Right forelimb (tissue), 1 donor: ENCODE data around the gene COL23A1.
A peak's percentile ranks its signal among the peaks of the same experiment; 100 is the strongest.
"Not testable (repeated sequence)": the region's sequence is repeated elsewhere in the genome, so short reads cannot be mapped to it uniquely, and the experiment has no call there.

Source experiments
- DNase-seq: peaks from one replicate; pipeline ENCODE4 v3.0.0-alpha.2; 2018

COL23A1 gene

DNA sequence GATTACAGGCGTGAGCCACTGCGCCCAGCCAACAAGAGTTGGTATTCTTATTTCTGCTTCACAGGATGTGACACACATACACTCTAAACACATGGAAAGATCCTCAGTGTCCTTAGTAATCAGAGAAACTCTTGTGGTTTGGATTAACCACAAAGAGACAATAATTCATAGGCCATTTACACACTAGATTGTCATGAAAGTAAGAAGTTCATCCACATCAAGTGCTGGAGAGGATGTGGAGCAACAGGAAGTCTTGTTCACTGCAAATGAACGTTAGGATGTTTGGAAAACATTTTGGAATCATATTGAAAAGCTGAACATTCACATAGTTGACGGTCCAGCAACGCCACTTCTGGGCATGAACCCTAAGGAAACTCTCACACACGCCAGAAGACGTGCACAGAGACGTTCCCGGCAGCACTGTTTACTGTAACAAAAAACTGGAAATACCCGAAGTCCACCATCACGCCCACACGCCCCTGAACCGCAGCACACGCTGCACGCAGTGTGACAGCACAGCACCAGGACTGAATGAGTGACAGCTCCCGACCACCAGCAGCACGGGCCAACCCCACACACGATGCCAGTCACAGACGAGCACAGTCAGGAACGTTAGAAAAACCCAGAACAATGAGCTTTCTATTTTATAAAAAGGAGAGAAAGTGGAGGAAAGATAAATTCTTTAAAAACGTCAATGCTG lies 87.6 kb downstream of the COL23A1 start:
- DNase-seq: no peak

DNA sequence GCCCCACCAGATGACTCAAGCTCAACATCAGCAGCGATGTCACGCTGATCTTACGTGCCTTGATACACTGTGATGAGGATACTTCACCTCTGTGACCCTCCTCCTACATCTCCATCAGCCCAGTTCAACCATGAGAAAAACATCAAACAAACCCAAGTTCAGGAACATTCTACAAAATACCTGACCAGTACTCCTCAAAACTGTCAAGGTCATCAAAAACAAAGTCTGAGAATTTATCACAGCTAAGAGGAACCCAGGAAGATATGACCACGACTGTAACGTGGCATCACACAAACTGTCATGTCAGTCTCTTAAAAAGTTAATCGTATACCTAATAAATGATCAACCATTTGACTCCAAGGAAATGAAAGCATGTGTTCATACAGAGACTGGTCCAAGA lies 90.8 kb downstream of the COL23A1 start:
- no peak for DNase-seq

DNA sequence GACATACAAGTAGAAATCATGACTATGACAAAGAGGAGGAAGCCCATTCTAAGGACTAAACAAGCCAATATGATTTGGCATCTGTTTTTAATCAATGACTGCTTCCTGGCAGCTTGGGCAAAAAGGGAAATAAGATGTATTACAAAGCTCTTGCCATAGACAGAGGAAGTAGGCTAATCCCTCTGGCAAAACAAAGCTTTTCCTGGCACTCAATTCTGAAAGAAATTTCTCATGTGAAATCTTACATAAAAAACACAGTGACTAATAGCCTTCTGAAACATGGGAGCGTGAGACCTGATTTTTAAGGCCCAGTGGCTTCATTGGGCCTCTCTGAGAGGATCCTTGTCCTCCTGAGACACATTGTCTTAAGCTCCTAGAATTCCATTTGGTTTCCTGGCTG lies 93.6 kb downstream of the COL23A1 start:
- DNase-seq: no peak

DNA sequence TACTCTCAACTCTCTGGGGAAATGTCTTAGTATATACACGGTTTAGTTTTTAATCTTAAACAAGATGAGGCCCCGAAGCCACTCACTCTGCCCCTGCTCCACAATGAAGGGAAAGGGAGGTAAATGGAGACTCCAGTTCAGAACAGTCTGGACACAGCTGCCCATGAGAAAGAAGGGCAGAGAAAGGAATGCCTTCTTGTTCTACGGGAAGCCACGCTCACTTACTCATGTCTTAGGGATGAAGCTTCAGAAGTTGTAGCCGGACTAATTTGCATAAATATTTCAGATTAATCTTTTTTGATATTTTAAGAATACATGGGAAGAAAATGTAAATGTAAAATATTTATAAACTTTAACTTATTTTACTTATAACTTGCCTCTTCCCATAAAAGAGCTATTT lies 94.0 kb downstream of the COL23A1 start:
- no peak for DNase-seq

DNA sequence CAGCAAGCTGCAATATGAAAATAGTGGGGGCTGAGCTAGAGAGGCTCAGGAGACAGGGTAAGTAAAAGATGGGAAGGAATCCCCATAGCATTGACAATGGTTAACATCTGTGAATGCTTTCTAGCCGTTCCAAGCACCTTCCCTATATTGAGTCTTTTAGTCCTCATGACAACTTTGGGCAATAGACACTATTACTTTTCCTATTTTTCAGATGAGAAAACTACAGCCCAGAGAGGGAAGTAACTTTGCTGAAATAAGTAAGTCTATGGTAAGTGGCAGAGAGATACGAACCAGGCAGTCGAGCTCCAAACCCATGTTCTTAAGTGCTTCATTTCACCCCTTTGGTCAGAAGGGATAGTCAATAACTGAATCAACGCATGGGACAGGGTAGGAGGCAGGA lies 94.5 kb downstream of the COL23A1 start:
- no peak for DNase-seq

DNA sequence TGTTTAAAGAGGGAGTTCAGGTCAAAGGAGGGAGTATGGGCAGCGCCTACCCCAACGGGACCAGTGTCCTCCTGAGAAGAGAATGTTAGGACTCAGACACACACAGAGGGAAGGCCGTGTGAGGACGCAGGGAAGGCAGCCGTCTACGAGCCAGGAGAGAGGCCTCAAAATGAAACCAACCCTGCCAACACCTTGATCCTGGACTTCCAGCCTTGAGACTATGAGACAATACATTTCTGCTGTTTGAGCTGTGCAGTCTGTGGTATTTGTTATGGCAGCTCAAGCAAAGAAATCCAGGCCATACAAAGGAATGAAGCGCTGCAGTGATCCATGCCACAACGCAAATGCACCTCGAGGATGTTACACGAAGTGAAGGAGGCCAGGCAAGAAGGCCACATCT lies 97.9 kb downstream of the COL23A1 start:
- DNase-seq: no peak

DNA sequence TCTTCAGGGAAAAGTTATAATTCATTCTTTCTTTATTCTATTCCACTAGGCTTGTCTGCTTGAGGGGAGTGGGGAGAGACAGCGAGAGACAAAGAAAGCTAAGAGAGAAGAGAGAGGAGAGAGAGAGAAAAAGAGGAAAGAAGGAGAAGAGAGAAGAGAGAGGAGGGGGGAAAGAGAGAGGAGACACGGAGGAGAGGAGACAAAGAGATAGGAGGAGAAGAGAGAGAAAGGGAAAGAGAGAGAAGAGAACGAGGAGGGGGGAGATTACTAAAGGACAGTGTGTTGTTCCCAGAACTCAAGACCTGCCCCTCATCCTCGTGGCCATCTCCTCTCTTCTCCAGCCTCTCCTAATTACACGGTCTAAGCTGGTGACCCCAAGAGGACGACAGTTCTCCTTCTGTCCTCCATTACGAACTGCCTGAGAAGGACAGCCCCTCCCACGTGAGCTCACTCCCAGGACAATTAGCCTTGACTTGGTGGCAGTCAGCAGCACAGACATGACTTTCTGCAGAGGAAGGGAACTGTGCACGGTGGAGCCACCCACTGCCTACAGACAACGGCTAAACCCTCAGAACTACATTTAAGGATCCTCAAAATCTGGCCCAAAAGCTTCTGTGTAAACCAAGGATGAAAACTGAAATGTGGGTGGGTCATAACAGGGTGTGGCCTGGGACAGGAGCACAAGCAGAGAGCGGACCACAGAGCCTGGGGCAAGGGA lies 99.1 kb downstream of the COL23A1 start:
- no peak for DNase-seq

DNA sequence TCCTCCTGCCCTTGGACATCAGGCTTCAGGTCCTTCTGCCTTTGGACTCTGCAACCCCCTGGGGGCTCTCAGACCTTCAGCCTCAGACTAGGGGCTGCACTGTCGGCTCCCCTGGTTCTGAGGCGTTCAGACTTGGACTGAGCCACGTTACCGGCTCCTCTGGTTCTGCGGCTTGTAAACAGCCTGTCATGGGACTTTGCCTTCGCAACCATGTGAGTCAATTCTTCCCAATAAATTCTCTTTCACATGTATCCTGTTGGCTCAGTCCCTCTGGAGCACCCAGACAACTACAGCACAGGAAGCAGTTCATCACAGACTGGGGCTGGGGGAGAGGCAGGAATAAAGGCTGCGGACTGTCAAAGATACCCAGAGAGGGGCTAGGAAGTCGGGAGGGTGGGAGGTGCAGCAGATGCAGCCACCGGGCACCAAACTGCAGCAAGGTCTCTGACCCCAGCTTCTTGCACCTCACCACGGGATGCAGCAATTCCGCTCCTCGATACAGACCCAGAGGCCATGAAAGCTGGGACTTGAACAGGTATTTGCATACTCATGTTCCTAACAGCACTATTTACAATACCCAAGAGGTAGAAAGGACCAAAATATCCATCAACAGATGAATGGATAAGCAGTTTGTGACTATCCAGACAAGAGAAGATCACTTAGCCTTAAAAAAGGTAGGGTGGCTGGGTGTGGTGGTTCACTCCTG lies 100.8 kb downstream of the COL23A1 start:
- DNase-seq: no peak

DNA sequence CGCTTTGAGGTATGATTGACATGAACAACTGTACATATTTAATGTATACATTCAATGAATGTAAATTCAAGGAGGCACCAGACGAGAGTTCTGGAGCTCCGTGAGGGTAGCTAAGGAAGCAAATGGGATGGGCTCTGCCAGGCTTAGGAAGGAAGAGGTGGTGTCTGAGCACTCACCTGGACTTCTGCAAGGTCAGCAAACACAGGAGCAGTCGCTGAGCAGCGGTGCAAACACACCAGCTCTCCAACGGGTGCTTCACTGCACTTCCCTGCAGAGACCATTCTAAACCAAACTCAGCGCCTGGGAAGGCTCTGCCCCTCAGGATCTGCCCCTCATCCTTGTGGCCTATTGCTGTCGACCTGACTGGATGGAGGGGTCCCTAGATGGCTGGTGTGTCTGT lies 101.5 kb downstream of the COL23A1 start:
- DNase-seq: no peak

DNA sequence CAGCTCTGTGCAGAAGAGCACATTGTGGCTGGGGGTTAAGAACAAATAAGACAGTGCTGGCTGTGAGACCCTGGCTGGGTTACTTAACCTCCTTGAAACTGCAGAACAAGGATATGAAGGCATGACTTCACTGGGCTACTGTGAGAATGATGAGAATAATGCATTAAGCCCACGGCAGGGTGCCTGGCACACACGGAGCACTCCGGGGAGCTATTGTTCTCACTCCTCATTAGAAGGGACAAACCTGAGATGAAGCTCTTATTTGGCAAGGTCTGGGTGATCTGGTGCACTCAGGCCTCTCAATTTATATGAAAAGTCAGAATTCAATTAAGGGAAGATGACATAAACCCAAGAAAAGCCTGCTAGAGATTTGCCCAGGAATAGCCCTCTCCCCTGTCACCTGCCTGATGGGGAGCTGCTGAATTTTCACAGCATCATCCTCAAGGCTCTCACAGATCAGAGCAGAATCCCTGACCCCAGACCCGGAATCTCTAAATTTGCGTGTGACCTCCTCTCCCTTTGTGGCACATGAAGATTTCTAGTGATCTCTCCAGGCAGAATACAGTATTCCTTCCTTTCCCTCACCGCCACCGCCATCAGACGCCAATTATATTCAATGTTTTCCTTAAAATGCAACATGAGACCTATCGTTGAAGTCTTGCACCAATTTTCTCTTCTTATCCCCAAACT lies 102.1 kb downstream of the COL23A1 start:
- DNase-seq: no peak

DNA sequence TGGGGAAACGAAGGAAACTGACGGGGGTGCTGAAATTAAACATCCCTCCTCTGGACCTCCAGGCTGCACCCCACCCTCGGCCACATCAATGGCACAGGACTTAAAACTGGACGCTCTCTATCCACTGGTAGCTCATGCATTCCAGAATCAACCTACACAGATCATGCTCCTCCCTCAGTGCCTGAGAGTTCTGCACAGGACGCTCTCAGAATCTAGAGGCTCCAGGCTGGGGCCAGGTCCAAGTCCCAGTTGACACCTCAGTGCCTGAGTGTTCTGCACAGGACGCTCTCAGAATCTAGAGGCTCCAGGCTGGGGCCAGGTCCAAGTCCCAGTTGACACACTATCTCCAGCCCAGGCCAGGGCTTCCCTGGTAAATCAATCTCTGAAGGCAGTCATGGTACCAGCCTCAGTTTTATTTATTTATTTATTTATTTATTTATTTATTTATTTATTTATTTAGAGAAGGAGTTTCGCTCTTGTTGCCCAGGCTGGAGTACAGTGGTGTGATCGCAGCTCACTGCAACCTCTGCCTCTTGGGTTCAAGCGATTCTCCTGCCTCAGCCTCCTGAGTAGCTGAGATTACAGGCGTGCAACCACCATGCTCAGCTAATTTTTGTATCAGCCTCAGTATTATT lies 103.2 kb downstream of the COL23A1 start:
- not testable (repeated sequence) for DNase-seq

DNA sequence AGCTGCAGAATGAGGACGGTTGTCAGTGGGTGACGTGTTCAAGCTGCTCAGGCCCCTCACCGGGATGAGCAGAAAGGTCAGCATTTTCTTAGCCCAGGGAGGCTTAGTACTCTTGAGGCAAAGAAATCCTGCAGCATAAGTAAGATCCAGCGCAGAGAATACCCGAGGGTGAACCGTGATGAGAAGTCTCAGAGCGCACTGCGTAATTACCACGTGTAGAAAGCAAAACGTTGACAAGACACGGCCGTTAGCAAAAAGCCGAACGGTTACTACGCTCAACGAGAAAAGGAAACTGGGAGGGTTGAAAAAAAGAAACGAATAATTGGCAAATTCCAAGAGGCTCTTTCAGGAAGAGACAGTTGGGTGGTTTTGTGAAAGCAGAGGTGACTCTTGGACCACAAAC lies 104.0 kb downstream of the COL23A1 start:
- no peak for DNase-seq

DNA sequence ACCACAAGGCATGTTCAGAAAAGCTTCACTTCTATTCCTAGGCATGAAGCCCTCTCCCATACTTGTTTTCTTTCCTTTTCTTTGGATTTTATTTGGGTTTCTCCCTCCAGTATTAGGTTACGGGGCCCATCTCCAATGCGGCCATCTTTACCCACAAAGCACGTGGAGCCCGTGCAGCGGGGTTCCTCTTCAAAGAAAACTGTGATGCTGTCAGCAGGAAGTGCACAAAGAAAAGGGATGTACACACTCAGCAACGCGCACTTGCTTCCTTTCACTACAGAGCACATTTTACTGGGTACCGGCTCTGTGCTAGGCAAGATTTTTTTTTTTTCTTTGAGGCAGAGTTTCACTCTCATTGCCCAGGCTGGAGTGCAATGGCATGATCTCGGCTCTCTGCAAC lies 106.6 kb downstream of the COL23A1 start:
- DNase-seq: no peak

DNA sequence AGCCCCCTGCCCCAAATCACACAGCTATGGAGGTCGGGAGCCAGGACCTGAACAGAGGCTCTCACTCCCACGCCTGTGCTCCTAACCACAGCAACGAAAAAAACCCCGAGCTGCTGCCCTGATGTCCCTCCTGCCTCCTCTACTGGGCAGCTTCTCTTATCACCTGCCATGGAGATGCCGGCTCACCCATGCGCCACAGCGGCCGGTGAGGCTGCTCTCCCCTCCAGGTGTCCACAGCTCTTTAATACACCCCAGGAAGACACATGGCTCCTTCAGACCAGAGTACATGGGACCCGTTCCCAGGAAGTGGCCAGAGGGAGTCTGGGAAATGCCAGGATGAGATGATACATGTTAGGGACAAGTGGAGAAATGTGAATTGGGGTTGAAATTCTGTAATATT lies 110.9 kb downstream of the COL23A1 start:
- no peak for DNase-seq

DNA sequence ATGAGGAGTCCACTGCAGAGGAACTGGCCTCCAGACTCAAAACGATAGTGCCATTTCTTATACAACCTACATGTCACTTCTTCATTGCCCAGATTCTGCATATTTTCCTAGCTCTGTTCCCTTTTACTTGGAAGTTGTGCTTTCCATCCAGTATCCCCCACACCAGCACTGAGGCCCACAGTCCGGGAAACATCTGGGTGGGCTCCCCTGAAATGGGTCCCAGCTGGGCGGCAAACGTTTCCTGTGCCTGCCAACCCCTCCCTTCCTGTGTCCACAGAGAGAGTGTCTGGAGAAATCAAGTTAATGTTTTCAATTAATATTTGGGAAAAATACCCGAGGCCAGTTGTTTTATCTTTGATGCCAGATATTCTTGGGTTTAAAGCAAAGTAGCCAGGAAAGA lies 111.8 kb downstream of the COL23A1 start:
- DNase-seq: no peak

DNA sequence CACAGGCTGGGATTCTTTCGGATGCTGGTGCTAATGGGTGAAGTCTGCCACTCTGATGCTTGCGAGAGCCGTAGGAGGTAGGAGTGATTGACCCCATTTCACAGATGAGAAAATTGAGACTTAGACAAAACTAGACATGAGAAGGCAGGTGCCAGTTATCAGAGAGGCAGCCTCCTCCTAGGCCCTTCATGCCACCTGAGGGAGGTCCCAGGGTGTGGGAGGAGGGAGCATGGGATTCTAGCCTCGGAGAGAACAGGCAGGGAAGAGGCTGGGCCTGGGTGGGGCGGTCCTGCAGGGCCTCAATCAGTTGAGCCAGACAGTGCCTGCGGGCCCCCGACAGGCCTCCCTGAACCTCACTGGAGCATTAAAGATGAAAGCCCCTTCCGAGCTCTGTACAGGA lies 112.4 kb downstream of the COL23A1 start:
- DNase-seq: no peak

DNA sequence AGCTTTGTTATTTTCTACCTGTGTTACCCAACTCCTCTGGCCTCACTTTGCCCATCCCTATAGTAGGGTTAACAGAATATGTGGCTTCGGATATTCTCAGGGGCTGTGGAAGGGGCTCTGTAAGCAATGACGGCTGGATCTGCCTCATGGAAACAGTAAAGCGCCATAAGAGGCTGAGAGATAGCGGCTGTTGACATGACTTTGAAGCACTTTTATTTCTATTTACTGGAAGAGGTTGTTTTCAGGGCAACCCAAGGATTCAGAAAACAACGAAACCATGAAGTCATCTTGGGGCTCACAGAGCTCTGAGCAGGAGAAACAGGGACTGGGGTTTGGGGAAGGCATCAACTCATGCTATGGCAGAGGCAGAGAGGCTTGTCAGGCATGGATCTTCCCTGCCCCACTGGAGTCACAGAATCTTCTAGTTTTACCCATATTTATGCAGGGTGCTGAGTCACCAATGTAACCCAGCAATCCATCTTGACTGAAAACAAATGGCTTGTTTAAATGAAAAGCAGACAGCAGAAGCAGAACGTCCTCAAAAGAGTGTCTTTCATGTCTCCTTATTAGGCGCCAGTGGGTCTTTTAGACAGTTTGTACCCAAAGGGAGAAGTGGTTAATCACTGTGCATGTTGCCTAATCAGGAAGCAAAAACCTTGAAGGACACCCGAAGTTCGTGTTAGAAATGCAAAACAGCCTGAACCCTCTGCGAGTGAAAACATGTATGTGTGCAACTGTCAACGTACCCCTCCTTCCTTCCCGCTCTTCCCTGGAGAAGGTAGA lies 113.0 kb downstream of the COL23A1 start:
- DNase-seq: no peak

DNA sequence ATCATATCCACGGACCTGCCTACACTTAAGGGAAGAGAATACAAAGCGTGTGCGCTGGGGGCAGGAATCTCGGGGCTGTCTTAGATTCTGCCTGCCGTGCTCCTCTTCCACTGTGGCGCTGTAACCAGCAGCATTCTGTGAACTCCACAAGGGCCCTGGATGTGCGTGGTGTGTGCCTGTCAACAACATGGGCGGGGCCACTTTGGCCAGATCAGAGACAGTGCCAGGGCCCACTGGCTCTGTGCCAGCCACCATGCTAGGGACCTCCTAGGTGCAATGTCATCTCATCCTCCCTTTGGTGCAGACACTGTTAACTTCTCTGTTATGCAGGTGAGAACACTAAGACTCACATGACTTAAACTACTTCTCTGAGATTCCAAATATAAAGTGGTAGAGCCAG lies 113.7 kb downstream of the COL23A1 start:
- DNase-seq: no peak

DNA sequence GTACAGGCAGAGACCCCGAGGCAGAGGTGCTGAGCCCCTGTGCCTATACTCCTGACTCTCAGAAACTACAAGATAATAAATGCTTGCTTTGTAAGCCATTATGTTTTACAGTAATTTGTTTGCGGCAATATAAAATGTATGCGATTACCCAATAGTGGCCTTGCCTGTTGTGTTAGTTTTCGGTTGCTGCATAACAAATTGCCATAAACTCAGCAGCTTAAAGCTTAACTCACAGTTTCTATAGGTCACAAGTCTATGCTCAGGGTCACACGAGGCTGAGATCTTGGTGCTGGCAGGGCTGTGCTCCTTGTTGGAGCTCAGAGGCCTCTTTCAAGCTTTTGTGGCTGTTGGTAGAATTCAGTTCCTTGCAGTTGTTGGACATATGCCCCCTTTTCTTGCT lies 114.8 kb downstream of the COL23A1 start:
- no peak for DNase-seq

DNA sequence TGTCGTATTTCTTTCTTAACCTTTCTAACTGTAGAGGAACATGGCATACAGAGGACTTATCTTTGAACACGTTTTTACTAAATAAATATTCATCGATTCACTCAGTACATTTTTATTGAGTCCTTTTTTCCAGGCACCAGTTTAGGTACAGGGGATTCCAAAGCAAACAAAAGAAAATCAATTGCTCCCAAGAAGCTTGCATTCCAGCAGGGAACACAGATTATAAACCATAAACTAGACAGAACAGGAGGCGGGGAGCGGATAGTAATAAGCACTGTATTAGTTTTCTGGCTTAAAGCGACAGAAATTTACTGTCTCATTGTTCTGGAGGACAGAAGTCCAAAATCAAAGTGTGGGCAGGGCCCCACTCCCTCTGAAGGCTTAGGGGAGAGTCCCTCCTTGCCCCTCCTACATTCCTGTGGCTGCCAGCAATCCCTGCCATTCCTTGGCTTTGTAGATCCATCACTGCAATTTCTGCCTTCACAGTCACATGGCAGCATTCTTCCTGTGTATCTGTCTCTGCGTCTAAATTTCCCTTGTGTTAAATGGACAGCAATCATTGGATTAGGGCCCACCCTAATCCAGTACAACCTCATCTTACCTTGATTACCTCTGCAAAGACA lies 115.5 kb downstream of the COL23A1 start:
- no peak for DNase-seq

DNA sequence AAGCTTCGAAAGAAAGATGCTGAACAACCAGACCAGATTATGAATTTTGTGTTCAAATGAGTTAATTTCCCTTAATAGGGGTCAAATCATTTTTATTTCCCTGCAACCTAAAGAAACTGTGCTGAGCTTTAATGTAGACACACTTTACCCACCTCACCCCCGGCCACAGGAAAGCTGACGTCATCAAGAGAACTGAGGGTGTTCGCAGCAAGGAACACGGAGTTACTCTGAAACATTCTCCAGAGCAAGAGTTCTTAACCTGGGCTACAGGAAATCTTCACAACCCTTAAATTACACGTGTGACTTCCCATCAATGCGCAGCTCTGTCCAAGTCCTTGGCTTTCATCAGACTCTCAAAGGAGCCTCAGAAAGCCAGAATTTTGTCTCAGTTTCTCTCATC lies 116.3 kb downstream of the COL23A1 start:
- no peak for DNase-seq

DNA sequence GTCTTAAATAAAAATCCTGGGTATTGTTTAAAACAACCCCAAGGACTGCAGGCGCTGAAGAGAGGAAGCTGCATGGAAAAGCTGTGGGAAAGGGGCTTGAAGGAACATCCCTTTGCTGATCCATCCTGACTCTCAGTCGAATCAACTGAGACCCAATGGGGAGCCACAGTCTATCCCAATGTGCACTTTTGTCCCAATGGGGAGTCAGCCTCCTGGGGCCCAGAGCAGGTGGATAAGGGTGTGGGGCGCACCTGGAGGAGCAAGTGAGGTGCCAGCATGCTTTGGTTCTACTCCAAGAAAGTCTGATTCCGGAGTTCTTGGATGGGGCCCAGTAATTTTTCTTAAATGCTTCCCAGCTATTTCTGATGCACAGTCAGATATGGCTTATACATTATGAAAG lies 118.1 kb downstream of the COL23A1 start:
- DNase-seq: peak; percentile 31
